GM20000 (cell line): ENCODE results near the gene BLVRA.
"Not testable (repeated sequence)": the region's sequence is repeated elsewhere in the genome, so short reads cannot be mapped to it uniquely, and the experiment has no call there.

Source experiments
- DNase-seq: peaks from one replicate; pipeline ENCODE4 v3.0.0; 2012; ENCODE audit warnings: low spot score
- CTCF ChIP-seq: IDR thresholded peaks from 2 replicates; pipeline ENCODE4 v1.5.1; 2012; ENCODE audit warnings: mild to moderate bottlenecking, control low read depth; ENCODE audit errors: extremely low read depth, missing control alignments

BLVRA gene

GRCh38 chr7:43758029-43758821 is at the start of gene BLVRA:
BLVRA (plus strand) TSS chr7:43758680; CDS start chr7:43771159, 12,479 bp downstream.
- DNase-seq = peak; percentile 93
- no peak for TF ChIP-seq CTCF

- DNase-seq = no peak
- no peak for TF ChIP-seq CTCF
These were observed 47.0 kb upstream of the BLVRA start for GRCh38 chr7:43711503-43711902.

- DNase-seq = not testable (repeated sequence)
These were observed 42.5 kb upstream of the BLVRA start for GRCh38 chr7:43715966-43716365.

GRCh38 chr7:43716598-43716997 is 41.9 kb upstream of the BLVRA start:
- no peak for DNase-seq
- no peak for TF ChIP-seq CTCF

GRCh38 chr7:43721193-43721806 is 37.2 kb upstream of the BLVRA start:
- DNase-seq = peak; percentile 39

GRCh38 chr7:43723007-43723341 is 35.5 kb upstream of the BLVRA start:
- DNase-seq = no peak
- no peak for TF ChIP-seq CTCF

More at GRCh38 chr7:43721193-43721806, 37.2 kb upstream of the BLVRA start:
- TF ChIP-seq CTCF = peak; percentile 30

GRCh38 chr7:43725251-43725650 is 33.2 kb upstream of the BLVRA start:
- no peak for DNase-seq
- TF ChIP-seq CTCF = no peak

- DNase-seq = no peak
- no peak for TF ChIP-seq CTCF
These were observed 32.0 kb upstream of the BLVRA start for GRCh38 chr7:43726466-43726865.
